Tibial artery (tissue), 4 donors: ENCODE measurements around the gene FNBP1.
A peak's percentile ranks its signal among the peaks of the same experiment; 100 is the strongest.

Experiments used
- DNase-seq, 2 donors: peaks; one replicate each; pipeline ENCODE4 v3.0.0-alpha.2; 2019
- H3K27ac ChIP-seq, 2 donors: fragments of 200-600 bp; sonication (generic) in 1 of 2; 1 replicate in 1 of 2; 2 replicates in 1 of 2; pipeline ENCODE4 v1.5.1; 2018 to 2019; ENCODE audit warnings: mild to moderate bottlenecking in 1 of 2
- H3K27me3 ChIP-seq, 2 donors: fragments of 200-600 bp; sonication (generic) in 1 of 2; one replicate each; pipeline versions ENCODE4 v1.5.1 to v1.6.0; 2016 to 2019
- H3K36me3 ChIP-seq, 3 donors: fragments of 200-600 bp; sonication (generic) in 2 of 3; one replicate each; pipeline ENCODE4 v1.5.1; 2016 to 2019; ENCODE audit warnings: mild to moderate bottlenecking in 2 of 3
- H3K4me1 ChIP-seq, 4 donors: fragments of 200-600 bp; sonication (generic) in 2 of 4; 1 replicate in 3 of 4; 2 replicates in 1 of 4; pipeline ENCODE4 v1.5.1; 2016 to 2019
- H3K4me3 ChIP-seq, 2 donors: fragments of 200-600 bp; sonication (generic) in 1 of 2; 1 replicate in 1 of 2; 2 replicates in 1 of 2; pipeline ENCODE4 v1.5.1; 2018 to 2019; ENCODE audit warnings: mild to moderate bottlenecking in 2 of 2
- H3K9me3 ChIP-seq, 3 donors: fragments of 200-600 bp; sonication (generic) in 1 of 3; one replicate each; pipeline ENCODE4 v1.5.1; 2016 to 2019
- CTCF ChIP-seq, 2 experiments: fragments of 200-600 bp in 1 of 2; fragments of 450-650 bp in 1 of 2; IDR thresholded peaks; one replicate each; pipeline ENCODE4 v1.5.1; 2017 to 2019; ENCODE audit warnings: antibody characterized with exemption in 2 of 2, mild to moderate bottlenecking in 1 of 2, moderate library complexity in 1 of 2
- intact Hi-C: fragments of 100-400 bp; cut with DNase I; formaldehyde crosslinking; loops from one replicate; pipeline ENCODE4 v1.15.0; 2023; ENCODE audit warnings: low total_unique reads

FNBP1 gene

DNA sequence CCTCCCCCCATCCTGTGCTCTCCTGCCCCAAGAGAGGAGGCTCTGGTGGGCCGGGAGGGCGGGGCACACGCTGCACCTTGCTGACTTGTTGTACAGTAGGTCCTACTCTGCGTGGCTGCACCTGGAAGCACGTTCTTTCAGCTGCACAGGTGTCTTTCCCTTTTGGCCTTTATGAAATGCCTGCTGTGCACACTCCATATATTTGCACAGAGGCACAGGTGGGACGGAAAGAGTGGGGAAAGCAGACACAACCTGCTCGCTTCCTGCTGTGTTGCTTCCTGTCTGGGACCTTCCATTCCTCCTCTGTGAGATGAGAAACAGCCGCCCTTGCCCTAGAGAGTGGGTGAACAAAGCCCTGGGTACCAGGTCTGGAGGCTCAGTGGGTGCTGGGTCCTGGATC is 203.0 kb downstream of the FNBP1 start:
- Histone ChIP-seq H3K4me1 (peaks cover 0 to 43% (median 30%) of the 10 kb centered on the region in 4 donors), H3K36me3 (peaks cover 0 to 17% (median 10%) of the 10 kb centered on the region in 3 donors), H3K9me3 (no peaks in the 10 kb centered on the region), H3K27ac (no peak overlapping the region), H3K4me3 (no peak overlapping the region), H3K27me3 (no peaks in the 10 kb centered on the region)
- no peak for TF ChIP-seq CTCF (IDR thresholded peaks at IDR 0.05)
- intact Hi-C loops: no loop called here
- DNase-seq: no peak

DNA sequence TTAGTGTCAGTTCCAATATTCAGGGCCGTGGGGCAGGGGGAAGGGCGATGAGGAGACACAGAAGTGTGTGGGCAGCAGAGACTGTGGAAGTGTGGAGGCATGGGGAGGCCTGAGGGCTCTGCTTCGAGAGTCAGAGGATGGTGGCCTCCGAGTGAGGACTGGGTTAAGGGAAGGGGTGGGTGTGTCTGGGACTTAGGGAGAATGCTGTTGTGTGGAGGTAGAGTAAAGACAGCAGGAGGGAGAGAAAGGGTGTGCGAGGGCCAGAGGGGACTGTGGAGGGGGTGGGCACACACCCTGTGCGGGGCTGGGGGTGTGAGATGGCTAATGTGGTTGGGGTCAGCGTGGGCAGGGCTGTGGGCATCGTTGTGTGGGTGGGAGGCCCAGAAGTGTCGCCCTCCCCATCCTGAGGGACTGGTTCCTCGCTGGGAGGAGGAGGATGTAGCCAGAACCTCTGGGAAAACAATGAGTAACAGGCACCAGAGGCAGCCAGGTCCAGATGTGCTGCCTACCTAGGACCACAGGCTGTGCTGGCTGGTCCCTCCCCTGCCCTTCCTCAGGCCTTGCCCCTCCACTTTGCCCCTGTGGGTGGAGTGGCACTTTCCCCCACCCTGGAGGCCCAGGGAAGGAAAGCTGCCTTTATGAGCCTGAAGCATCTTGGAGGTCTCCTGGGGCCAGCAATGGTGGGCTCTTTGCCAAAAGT is 203.5 kb downstream of the FNBP1 start:
- Histone ChIP-seq H3K4me3 (no peak overlapping the region), H3K36me3 (peaks cover 0 to 17% (median 10%) of the 10 kb centered on the region in 3 donors), H3K4me1 (peaks cover 0 to 43% (median 30%) of the 10 kb centered on the region in 4 donors), H3K27me3 (no peaks in the 10 kb centered on the region), H3K9me3 (no peaks in the 10 kb centered on the region), H3K27ac (peak overlapping the region in 1 of 2 donors; percentile 1)
- DNase-seq: no peak
- TF ChIP-seq CTCF (IDR thresholded peaks at IDR 0.05): no peak
- intact Hi-C loops: loop anchor here (5.0 kb wide), 2 partner anchors 43 to 203 kb away; partner anchors contain the start of gene FNBP1

DNA sequence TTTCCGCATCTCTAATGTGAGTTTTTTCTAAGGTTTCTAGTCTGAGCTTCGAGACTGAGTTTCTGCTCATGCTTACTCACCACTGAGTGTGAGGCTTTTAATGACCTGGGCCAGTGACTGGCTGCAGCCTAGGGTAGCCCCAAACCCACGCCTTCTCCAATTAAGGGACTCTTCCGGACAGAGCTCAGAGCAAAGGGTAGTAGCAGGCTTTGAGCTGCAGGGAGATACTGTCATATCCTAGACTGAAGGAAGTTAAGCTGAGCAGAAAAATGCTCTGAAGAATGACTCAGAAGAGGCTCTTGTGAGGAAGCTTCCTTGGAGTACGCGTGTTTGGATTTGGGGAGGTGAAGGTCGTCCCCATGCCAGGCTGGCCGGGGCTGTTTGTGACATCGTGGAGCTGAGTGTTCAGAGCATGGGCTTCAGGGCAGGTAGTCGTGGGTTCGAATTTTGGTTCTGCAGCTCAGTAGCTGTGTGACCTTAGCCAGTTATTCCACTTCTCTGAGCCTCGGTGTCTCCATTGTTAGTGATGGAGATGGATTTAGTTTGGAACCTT is 204.2 kb downstream of the FNBP1 start:
- no peaks in the 10 kb centered on the region for H3K9me3 ChIP-seq
- peak overlapping the region in 1 of 2 donors; percentile 1 for H3K27ac ChIP-seq
- H3K36me3 ChIP-seq: peaks cover 0 to 16% (median 8%) of the 10 kb centered on the region in 3 donors
- no peak for TF ChIP-seq CTCF (IDR thresholded peaks at IDR 0.05)
- H3K4me1 ChIP-seq: peaks cover 0 to 50% (median 35%) of the 10 kb centered on the region in 4 donors
- no peak overlapping the region for H3K4me3 ChIP-seq
- intact Hi-C loops: loop anchor here (5.0 kb wide), 2 partner anchors 44 to 204 kb away; partner anchors contain the start of gene FNBP1
- DNase-seq: no peak
- H3K27me3 ChIP-seq: no peaks in the 10 kb centered on the region
